Activated CD4-positive, alpha-beta memory T cell treated with anti-CD3 and anti-CD28 coated beads for 36 hours (primary cell): ENCODE measurements around the gene AP2M1. TPM values are rescaled to one million over a fixed set of nuclear protein-coding genes. Genes with fewer than 3 reads are reported as not detected.

ENCODE experiments used
- CTCF ChIA-PET: fragments of 350-600 bp; sonication (Branson Sonifier 250); formaldehyde crosslinking; loops from one replicate; lab custom pipeline; 2021; ENCODE audit warnings: antibody characterized with exemption, inconsistent platforms; lab: Charles Lee
- POLR2A ChIA-PET: fragments of 350-600 bp; sonication (Branson Sonifier 250); formaldehyde crosslinking; loops from one replicate; lab custom pipeline; 2021; ENCODE audit warnings: antibody characterized with exemption; lab: Charles Lee
- DNase-seq: peaks from one replicate; pipeline ENCODE4 v3.0.0-alpha.2; 2020
- H3K27ac Mint-ChIP-seq: one replicate; pipeline ENCODE4 v1.8.0; 2021; ENCODE audit warnings: mixed read lengths
- H3K27me3 Mint-ChIP-seq: one replicate; pipeline ENCODE4 v1.8.0; 2021; ENCODE audit warnings: mixed read lengths
- H3K36me3 Mint-ChIP-seq: one replicate; pipeline ENCODE4 v1.8.0; 2021; ENCODE audit warnings: mixed read lengths
- H3K4me1 Mint-ChIP-seq: one replicate; pipeline ENCODE4 v1.8.0; 2021; ENCODE audit warnings: low read depth, mixed read lengths
- H3K4me3 Mint-ChIP-seq: one replicate; pipeline ENCODE4 v1.8.0; 2021; ENCODE audit warnings: mild to moderate bottlenecking, mixed read lengths
- H3K9me3 Mint-ChIP-seq: one replicate; pipeline ENCODE4 v1.8.0; 2021; ENCODE audit warnings: mixed read lengths
- intact Hi-C: fragments of 100-400 bp; cut with micrococcal nuclease; formaldehyde crosslinking; loops from one replicate; pipeline ENCODE4 v1.15.1; 2023
- total RNA-seq, 2 experiments: library from RNA; stranded (reverse); gene quantifications; one replicate each; pipeline ENCODE4 v1.2.3, GENCODE V29; 2021

Gene AP2M1
- total RNA-seq, 2 experiments from 2014 or later, result 218 to 221 TPM

DNA sequence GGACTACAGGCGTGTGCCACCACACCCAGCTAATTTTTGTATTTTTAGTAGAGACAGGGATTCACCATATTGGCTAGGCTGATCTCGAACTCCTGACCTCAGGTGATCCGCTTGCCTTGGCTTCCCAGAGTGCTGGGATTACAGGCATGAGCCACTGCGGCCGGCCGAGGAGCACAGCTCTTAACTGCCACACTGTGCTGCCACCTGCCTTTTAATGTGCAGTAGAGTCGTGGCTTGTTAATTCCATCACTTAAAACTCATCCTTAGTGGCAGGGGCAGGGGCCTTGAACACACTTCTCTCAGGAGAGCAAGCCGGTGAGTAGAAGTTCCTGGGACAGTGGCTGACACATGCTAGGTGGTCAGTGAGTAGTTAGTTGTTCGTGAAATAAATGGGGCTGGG lies 23.9 kb downstream of the AP2M1 start:
- Mint-ChIP-seq H3K4me1 (no peaks in the 10 kb centered on the region), H3K27me3 (no peaks in the 10 kb centered on the region), H3K27ac (no peak overlapping the region), H3K9me3 (no peaks in the 10 kb centered on the region), H3K4me3 (no peak overlapping the region), H3K36me3 (peaks cover 11% of the 10 kb centered on the region)
- DNase-seq, result no peak
- ChIA-PET POLR2A (no interaction called here), CTCF (interaction anchor here (1.0 kb wide), 1 partner anchor 48 kb away, joined by 3 read pairs; no protein-coding TSS in a partner anchor)
- intact Hi-C loops, result no loop called here

DNA sequence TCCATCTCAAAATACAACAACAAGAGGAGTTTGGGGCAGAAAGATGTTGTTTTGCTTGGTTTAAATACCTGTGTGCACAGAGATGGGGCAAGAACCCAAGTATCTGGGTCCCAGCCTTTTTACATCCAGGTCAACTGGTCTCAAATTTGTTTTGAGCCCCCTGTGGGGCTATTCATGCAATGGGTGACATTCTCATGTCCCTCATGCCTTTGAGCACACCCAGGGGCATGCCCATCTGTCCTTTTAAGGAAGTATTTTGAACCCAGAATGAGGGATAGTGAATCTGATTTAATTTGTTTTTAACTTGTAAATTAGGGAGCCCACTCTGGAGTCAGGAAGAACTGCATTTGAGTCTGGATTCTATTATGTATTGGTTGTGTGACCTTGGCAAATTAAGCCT lies 26.2 kb downstream of the AP2M1 start:
- ChIA-PET POLR2A (no interaction called here), CTCF (no interaction called here)
- intact Hi-C loops, result no loop called here
- Mint-ChIP-seq H3K27ac (no peak overlapping the region), H3K27me3 (no peaks in the 10 kb centered on the region), H3K4me3 (no peak overlapping the region), H3K9me3 (no peaks in the 10 kb centered on the region), H3K36me3 (no peaks in the 10 kb centered on the region), H3K4me1 (no peaks in the 10 kb centered on the region)
- no peak for DNase-seq

DNA sequence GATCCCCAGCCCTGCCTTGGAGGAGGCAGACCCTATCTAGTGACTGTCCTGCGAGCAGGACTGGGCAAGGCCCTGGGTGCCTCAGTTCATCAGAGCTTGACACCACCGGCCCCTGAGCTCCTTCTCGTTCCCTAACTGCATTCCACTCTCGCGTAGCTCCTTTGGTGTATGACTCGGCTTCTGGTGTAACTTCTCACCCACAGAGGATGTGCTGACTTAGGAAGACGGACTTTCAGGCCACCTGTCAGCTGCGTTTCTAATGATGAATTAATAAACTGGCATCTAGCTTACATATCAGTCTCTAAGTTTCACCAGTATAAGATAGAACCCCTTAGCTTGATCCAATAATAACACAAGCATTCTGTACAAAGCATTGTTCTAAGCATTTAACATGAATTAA lies 28.9 kb downstream of the AP2M1 start:
- CTCF ChIA-PET, result interaction anchor here (0.8 to 1.1 kb wide), 3 partner anchors 21 to 47 kb away, joined by 3 to 4 read pairs (median 4); no protein-coding TSS in a partner anchor
- no peaks in the 10 kb centered on the region for H3K9me3 Mint-ChIP-seq

DNA sequence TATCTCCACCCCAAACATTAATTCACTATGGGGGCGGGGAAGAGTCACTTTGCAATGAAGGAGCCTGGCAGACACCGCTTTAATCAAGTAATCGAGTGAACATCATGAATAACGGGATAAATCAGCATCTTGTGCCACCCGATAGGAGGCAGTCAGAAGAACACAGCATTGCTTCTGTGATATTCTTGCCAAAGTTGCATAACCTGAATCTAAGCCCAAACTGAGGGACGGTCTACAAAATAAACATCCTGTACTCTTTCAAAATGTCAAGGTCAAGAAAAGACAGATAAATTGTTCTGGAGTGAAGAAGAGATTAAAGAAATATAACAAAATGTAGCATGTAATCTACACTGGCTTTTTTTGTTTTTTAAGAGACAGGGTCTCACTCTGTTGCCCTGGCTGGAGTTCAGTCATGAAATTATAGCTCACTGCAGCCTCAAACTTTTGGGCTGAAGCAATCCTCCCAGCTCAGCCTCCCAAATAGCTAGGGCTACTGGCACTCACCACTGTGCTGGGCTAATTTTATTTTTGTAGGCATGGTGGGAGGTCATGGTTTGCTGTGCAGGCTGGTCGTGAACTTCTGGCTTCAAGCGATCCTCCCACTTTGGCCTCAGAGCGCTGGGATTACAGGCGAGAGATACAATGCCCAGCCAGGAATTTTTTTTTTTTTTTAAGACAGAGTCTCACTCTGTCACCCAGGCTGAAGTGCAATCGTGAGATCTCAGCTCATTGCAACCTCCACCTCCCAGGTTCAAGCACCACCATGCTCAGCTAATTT lies 34.7 kb downstream of the AP2M1 start:
- ChIA-PET CTCF (interaction anchor here (1.2 kb wide), 1 partner anchor 18 kb away, joined by 4 read pairs; no protein-coding TSS in a partner anchor), POLR2A (no interaction called here)
- H3K27me3 Mint-ChIP-seq, result peaks cover 10% of the 10 kb centered on the region
- no peak for DNase-seq
- H3K4me3 Mint-ChIP-seq, result no peak overlapping the region
- H3K9me3 Mint-ChIP-seq, result no peaks in the 10 kb centered on the region
- H3K36me3 Mint-ChIP-seq, result no peaks in the 10 kb centered on the region
- no peak overlapping the region for H3K27ac Mint-ChIP-seq
- intact Hi-C loops, result no loop called here
- no peaks in the 10 kb centered on the region for H3K4me1 Mint-ChIP-seq

More for the DNA sequence above, 28.9 kb downstream of the AP2M1 start:
- intact Hi-C loops, result no loop called here
- POLR2A ChIA-PET, result no interaction called here
- Mint-ChIP-seq H3K27ac (no peak overlapping the region), H3K27me3 (peaks cover 10% of the 10 kb centered on the region), H3K4me1 (no peaks in the 10 kb centered on the region), H3K36me3 (no peaks in the 10 kb centered on the region), H3K4me3 (no peak overlapping the region)
- DNase-seq, result no peak

DNA sequence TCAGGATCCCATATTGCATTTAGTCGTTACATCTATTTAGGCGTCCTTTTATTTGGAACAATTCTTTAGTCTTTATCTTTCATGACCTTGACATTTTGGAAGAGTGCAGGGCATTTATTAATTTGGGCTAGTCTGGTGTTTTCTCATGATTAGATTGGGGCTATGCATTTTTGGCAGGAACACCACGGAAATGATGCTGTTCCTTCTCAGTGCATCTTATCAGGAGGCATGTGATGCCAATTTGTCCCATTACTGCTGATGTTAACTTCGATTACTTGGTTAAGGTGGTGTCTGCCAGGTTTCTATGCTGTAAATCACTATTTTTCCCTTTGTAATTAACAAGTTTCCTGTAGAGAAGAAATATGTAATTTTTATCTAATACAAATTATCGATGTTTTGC lies 36.6 kb downstream of the AP2M1 start:
- no peaks in the 10 kb centered on the region for H3K9me3 Mint-ChIP-seq
- ChIA-PET POLR2A (interaction anchor here (0.5 kb wide), 1 partner anchor 379 kb away, joined by 4 read pairs; no protein-coding TSS in a partner anchor), CTCF (interaction anchor here (1.2 kb wide), 1 partner anchor 16 kb away, joined by 6 read pairs; no protein-coding TSS in a partner anchor)
- intact Hi-C loops, result no loop called here
- no peaks in the 10 kb centered on the region for H3K4me1 Mint-ChIP-seq
- peaks cover 10% of the 10 kb centered on the region for H3K27me3 Mint-ChIP-seq
- no peak overlapping the region for H3K4me3 Mint-ChIP-seq
- DNase-seq, result no peak
- no peak overlapping the region for H3K27ac Mint-ChIP-seq
- no peaks in the 10 kb centered on the region for H3K36me3 Mint-ChIP-seq

DNA sequence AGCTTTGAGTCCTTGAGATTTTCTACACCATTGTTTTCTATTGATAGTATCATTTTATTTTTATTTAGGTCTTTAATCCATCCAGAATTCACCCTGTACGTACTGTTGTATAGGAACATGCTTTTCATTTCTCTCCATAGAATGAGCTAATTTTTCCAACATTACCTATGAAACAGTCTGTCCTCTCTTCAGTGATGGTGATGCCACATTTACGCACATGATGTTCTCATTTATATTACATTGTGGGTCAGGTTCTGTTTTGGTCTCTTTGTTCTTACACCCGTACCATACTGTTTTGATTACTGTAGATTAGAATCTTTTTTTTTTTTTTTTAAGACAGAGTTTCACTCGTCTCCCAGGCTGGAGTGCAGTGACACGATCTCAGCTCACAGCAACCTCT lies 37.1 kb downstream of the AP2M1 start:
- DNase-seq, result no peak
- ChIA-PET CTCF (interaction anchor here (1.2 kb wide), 1 partner anchor 16 kb away, joined by 6 read pairs; no protein-coding TSS in a partner anchor), POLR2A (interaction anchor here (0.5 kb wide), 1 partner anchor 379 kb away, joined by 4 read pairs; no protein-coding TSS in a partner anchor)
- intact Hi-C loops, result no loop called here
- Mint-ChIP-seq H3K27ac (no peak overlapping the region), H3K36me3 (no peaks in the 10 kb centered on the region), H3K27me3 (peaks cover 6% of the 10 kb centered on the region), H3K4me3 (no peak overlapping the region), H3K9me3 (no peaks in the 10 kb centered on the region), H3K4me1 (no peaks in the 10 kb centered on the region)

DNA sequence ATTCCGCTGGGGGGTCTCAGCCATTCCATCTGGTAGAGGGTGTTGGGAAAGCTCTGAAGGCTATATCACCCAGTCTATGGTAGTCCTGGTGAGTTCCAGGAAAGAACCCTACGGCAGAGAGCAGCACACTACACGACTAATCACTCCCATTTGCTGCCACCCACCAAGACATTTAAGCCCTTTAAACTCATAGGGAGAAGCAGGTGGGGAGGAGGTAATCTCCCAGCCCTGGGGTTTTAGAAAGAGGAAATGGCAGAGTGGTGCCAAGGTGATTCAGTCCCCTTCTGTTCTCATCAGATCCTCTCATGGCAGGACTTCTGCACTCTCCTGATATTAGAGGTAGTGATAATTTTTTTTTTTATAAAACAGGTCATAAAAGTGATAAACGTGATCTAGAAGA lies 44.2 kb downstream of the AP2M1 start:
- ChIA-PET CTCF (interaction anchor here (3.6 kb wide), 1 partner anchor 8 kb away, joined by 26 read pairs; no protein-coding TSS in a partner anchor), POLR2A (no interaction called here)
- no peak overlapping the region for H3K4me3 Mint-ChIP-seq
- H3K27me3 Mint-ChIP-seq, result peaks cover 7% of the 10 kb centered on the region
- no peaks in the 10 kb centered on the region for H3K36me3 Mint-ChIP-seq
- H3K27ac Mint-ChIP-seq, result no peak overlapping the region
- no peak for DNase-seq
- H3K4me1 Mint-ChIP-seq, result no peaks in the 10 kb centered on the region
- intact Hi-C loops, result no loop called here
- no peaks in the 10 kb centered on the region for H3K9me3 Mint-ChIP-seq

DNA sequence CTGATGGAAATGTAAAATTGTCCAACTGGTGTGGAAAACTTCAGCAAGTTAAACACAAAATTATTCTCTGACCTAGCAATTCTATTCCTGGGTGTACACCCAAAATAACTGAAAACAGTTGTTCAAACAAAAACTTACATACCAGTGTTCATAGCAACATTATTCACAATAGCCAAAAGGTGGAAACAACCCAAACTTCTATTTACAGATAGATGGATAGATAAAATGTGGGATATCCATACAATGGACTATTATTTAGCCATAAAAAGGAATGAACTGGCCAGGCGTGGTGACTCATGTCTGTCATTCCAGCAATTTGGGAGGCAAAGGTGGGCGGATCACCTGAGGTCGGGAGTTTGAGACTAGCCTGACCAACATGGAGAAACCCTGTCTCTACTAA lies 47.9 kb downstream of the AP2M1 start:
- H3K36me3 Mint-ChIP-seq, result no peaks in the 10 kb centered on the region

DNA sequence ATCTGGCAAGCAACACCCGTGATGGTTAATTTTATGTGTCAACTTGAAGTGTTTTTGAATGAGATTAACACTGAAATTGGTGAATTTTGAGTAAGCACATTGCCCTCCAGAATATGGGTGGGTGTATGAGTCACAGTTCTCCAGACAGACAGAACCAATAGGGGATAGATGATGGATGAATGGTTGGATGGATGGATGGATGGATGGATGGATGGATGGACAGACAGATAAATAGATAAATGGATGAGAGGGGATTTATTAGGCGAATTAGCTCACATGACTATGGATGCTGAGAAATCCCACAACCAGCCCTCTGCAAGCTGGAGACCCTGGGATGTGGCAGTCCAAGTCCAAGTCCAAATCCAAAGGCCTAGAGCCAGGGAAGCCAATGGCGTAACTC lies 49.3 kb downstream of the AP2M1 start:
- CTCF ChIA-PET, result interaction anchor here (0.6 to 0.7 kb wide), 3 partner anchors 14 to 33 kb away, joined by 3 to 4 read pairs (median 3); no protein-coding TSS in a partner anchor
- POLR2A ChIA-PET, result no interaction called here
- H3K27me3 Mint-ChIP-seq, result peaks cover 29% of the 10 kb centered on the region
- no peak overlapping the region for H3K4me3 Mint-ChIP-seq
- DNase-seq, result no peak
- peaks cover 2% of the 10 kb centered on the region for H3K4me1 Mint-ChIP-seq
- H3K36me3 Mint-ChIP-seq, result no peaks in the 10 kb centered on the region
- H3K9me3 Mint-ChIP-seq, result no peaks in the 10 kb centered on the region
- intact Hi-C loops, result no loop called here
- no peak overlapping the region for H3K27ac Mint-ChIP-seq

More for the DNA sequence above, 47.9 kb downstream of the AP2M1 start:
- intact Hi-C loops, result no loop called here
- ChIA-PET POLR2A (no interaction called here), CTCF (interaction anchor here (1.1 kb wide), 1 partner anchor 63 kb away, joined by 4 read pairs; no protein-coding TSS in a partner anchor)
- no peaks in the 10 kb centered on the region for H3K9me3 Mint-ChIP-seq
- H3K4me1 Mint-ChIP-seq, result no peaks in the 10 kb centered on the region
- H3K27ac Mint-ChIP-seq, result no peak overlapping the region
- H3K4me3 Mint-ChIP-seq, result no peak overlapping the region
- peaks cover 16% of the 10 kb centered on the region for H3K27me3 Mint-ChIP-seq
- DNase-seq, result no peak

DNA sequence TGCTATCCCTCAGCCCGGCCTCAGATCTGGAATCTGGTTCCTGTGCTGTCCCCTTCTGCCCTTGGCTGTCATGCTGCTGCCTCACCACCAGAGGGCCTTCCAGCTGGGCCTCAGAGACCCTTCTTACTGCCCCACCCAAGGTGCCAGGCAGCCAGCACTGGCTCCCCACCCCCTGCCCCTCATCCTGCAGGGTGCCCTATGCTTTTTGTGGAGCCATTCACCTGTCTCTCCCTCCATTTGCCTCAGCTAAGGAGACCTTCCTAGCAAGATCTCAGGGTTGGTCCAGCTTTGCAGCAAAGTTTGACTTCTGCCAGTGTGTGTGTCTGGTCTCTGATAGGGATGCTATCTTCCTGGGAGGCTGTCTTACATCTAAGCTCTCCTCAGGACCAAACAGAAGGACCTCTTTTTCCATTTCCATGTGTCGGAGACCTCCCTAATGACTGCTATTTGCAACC lies 52.9 kb downstream of the AP2M1 start:
- POLR2A ChIA-PET, result interaction anchor here (1.6 kb wide), 1 partner anchor 22 kb away, joined by 5 read pairs; the partner anchor contains the start of gene EEF1AKMT4
- DNase-seq, result peak; percentile 60
- no peak overlapping the region for H3K4me3 Mint-ChIP-seq

DNA sequence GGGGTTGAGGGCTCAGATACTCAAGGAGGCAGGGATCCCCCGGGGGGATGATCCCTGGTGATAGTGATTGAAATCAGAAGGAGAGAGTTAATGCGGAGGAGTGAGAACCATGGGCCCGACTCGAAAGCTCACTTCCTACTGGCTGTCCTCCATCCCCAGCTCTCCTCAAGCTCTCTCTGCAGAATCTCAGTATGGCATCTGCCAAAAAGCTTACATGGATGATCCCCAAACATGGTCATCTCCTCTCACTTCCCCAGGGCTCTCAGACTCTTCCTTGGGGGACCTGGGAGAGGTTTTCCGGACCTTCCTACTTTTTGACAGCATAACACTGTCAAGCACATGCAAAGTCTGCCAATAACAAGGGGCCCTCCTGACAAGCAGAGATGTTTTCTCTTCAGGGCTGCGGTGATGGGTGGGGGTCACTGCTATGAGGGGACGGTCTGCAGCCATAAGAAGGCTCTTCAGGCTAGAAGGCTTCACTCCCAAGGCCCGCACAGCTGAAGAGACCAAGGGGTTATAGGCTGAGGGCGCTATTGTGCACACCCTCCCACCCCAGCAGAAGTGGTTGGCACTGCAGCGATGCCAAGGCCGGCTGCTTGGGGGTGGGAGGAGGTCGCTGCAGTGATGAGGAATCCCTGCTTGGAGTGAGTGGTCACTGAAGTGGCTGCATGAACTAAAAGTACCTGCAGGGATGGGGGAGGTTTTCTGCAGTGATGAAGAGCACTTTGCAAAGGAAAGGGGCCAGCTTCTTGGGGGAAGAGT lies 53.9 kb downstream of the AP2M1 start:
- Mint-ChIP-seq H3K27me3 (peaks cover 47% of the 10 kb centered on the region), H3K4me1 (peaks cover 9% of the 10 kb centered on the region), H3K4me3 (peak overlapping the region; percentile 49), H3K36me3 (no peaks in the 10 kb centered on the region), H3K27ac (no peak overlapping the region), H3K9me3 (no peaks in the 10 kb centered on the region)
- no peak for DNase-seq
- ChIA-PET POLR2A (interaction anchor here (1.6 kb wide), 1 partner anchor 21 kb away, joined by 5 read pairs; the partner anchor contains the start of gene EEF1AKMT4), CTCF (interaction anchor here (0.6 to 5.4 kb wide), 31 partner anchors 10 to 344 kb away, joined by 3 to 94 read pairs (median 6); partner anchors contain the start of genes ALG3, CAMK2N2, EEF1AKMT4 and PARL)
- intact Hi-C loops, result no loop called here

More for the DNA sequence above, 52.9 kb downstream of the AP2M1 start:
- H3K36me3 Mint-ChIP-seq, result no peaks in the 10 kb centered on the region
- H3K27ac Mint-ChIP-seq, result no peak overlapping the region
- peaks cover 44% of the 10 kb centered on the region for H3K27me3 Mint-ChIP-seq
- H3K9me3 Mint-ChIP-seq, result no peaks in the 10 kb centered on the region
- CTCF ChIA-PET, result interaction anchor here (0.6 to 5.4 kb wide), 41 partner anchors 10 to 343 kb away, joined by 3 to 94 read pairs (median 5); partner anchors contain the start of genes ABCC5, ALG3, CAMK2N2 and DVL3
- H3K4me1 Mint-ChIP-seq, result peaks cover 9% of the 10 kb centered on the region
- intact Hi-C loops, result loop anchor here (1.0 kb wide), 2 partner anchors 23 to 62 kb away; no protein-coding TSS in a partner anchor
